ENCODE results near the gene IFTAP.

GRCh38 chr11:36596880-36597279 is 2.6 kb downstream of the IFTAP start:
- TF ChIP-seq, protein P1, sequence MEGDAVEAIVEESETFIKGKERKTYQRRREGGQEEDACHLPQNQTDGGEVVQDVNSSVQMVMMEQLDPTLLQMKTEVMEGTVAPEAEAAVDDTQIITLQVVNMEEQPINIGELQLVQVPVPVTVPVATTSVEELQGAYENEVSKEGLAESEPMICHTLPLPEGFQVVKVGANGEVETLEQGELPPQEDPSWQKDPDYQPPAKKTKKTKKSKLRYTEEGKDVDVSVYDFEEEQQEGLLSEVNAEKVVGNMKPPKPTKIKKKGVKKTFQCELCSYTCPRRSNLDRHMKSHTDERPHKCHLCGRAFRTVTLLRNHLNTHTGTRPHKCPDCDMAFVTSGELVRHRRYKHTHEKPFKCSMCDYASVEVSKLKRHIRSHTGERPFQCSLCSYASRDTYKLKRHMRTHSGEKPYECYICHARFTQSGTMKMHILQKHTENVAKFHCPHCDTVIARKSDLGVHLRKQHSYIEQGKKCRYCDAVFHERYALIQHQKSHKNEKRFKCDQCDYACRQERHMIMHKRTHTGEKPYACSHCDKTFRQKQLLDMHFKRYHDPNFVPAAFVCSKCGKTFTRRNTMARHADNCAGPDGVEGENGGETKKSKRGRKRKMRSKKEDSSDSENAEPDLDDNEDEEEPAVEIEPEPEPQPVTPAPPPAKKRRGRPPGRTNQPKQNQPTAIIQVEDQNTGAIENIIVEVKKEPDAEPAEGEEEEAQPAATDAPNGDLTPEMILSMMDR (IDR thresholded peaks at IDR 0.05; ENCODE audit: poor library complexity) = no peak
- TF ChIP-seq EZH2 (IDR thresholded peaks at IDR 0.05; ENCODE audit: borderline replicate concordance) = no peak
